Measurements from ENCODE around the gene CLTC. TPM values are rescaled to one million over a fixed set of nuclear protein-coding genes. Genes with fewer than 3 reads are reported as not detected.

CLTC gene
- total RNA-seq, 2 experiments from 2014 or later = 81.5 to 89.9 TPM

DNA sequence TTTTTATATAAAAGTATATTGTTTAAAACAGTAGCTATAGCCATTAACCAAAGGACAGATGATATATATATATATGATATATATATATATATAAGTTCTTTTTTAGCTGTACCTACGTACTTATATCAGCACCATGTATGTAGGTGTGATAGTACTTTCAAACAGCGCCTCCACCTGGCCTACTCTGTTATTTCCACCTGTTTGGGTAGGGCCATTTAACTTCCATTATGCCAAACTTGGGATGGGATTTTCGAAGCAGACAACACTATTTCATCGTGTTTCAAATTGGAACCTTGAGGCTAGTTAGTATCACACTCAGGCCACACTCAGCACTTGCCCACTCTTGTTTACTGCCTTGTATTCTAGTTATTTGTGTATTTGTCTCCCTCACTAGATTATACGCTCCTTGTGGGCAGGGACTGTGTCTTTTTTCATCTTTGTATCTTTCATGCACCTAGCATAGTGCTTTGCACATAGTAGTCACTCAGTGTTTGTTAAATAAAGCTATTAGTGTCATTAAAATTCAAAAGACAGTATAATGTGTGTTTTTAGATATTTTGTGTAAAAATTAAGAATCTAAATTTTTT is 11.8 kb upstream of the CLTC start:
- Mint-ChIP-seq H3K36me3 (ENCODE audit: low read depth) (peaks cover 66% of the 10 kb centered on the region), H3K9me3 (no peaks in the 10 kb centered on the region), H3K4me3 (no peak overlapping the region), H3K27me3 (no peaks in the 10 kb centered on the region), H3K27ac (no peak overlapping the region), H3K4me1 (ENCODE audit: low read depth) (no peaks in the 10 kb centered on the region)
- ATAC-seq (ENCODE audit: poor library complexity) = no peak
- ChIA-PET POLR2A (interaction anchor here (1.2 to 1.4 kb wide), 2 partner anchors 12 to 43 kb away, joined by 3 to 6 read pairs; partner anchors contain the start of genes CLTC and DHX40), CTCF (interaction anchor here (0.5 to 1.4 kb wide), 2 partner anchors 11 to 278 kb away, joined by 3 to 6 read pairs; partner anchors contain the start of gene CLTC)
- intact Hi-C loops (cut with DNase I, micrococcal nuclease) = no loop called here
- Histone ChIP-seq H3K27ac (ENCODE audit: low read depth in 1 of 2, low read length in 2 of 2) (no peak overlapping the region), H3K36me3 (ENCODE audit: insufficient read depth, low read length) (peaks cover 36% of the 10 kb centered on the region), H3K4me3 (ENCODE audit: low read length) (no peak overlapping the region), H3K4me1 (ENCODE audit: insufficient read depth, low read length) (no peaks in the 10 kb centered on the region), H3K27me3 (ENCODE audit: control insufficient read depth in 1 of 2, insufficient read depth in 2 of 2, low read length in 2 of 2) (no peaks in the 10 kb centered on the region), H3K9me3 (ENCODE audit: control insufficient read depth in 1 of 2, insufficient read depth in 1 of 2, low read length in 2 of 2) (no peaks in the 10 kb centered on the region)
- TF ChIP-seq, protein P1, sequence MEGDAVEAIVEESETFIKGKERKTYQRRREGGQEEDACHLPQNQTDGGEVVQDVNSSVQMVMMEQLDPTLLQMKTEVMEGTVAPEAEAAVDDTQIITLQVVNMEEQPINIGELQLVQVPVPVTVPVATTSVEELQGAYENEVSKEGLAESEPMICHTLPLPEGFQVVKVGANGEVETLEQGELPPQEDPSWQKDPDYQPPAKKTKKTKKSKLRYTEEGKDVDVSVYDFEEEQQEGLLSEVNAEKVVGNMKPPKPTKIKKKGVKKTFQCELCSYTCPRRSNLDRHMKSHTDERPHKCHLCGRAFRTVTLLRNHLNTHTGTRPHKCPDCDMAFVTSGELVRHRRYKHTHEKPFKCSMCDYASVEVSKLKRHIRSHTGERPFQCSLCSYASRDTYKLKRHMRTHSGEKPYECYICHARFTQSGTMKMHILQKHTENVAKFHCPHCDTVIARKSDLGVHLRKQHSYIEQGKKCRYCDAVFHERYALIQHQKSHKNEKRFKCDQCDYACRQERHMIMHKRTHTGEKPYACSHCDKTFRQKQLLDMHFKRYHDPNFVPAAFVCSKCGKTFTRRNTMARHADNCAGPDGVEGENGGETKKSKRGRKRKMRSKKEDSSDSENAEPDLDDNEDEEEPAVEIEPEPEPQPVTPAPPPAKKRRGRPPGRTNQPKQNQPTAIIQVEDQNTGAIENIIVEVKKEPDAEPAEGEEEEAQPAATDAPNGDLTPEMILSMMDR (IDR thresholded peaks at IDR 0.05) = no peak
- DNase-seq = peak in 8 of 14 experiments; percentile 2 to 53 (median 16)

DNA sequence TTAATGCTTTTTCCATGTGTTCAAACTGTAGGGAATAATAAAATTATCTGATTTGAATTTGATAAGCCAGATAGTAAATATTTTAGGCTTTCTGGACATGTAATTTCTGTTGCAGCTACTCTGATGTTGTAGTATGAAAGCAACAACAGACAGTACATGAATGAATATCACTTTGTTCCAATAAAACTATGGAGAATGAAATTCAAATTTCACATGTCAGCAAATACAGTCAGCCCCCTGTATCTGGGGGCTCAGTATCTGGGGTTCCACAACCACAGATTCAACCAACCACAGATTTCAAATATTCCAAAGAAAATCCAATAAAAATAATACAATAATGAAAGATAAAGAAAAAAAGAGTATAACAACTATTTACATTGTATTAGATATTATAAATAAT is 8.2 kb upstream of the CLTC start:
- Histone ChIP-seq H3K36me3 (ENCODE audit: insufficient read depth, low read length) (peaks cover 9% of the 10 kb centered on the region), H3K9me3 (ENCODE audit: control insufficient read depth in 1 of 2, insufficient read depth in 1 of 2, low read length in 2 of 2) (no peaks in the 10 kb centered on the region), H3K27me3 (ENCODE audit: control insufficient read depth in 1 of 2, insufficient read depth in 2 of 2, low read length in 2 of 2) (no peaks in the 10 kb centered on the region), H3K27ac (ENCODE audit: low read depth in 1 of 2, low read length in 2 of 2) (no peak overlapping the region), H3K4me1 (ENCODE audit: insufficient read depth, low read length) (no peaks in the 10 kb centered on the region), H3K4me3 (ENCODE audit: low read length) (no peak overlapping the region)
- TF ChIP-seq, protein P1 (IDR thresholded peaks at IDR 0.05) = no peak
- Mint-ChIP-seq H3K4me3 (no peak overlapping the region), H3K27ac (no peak overlapping the region), H3K9me3 (no peaks in the 10 kb centered on the region), H3K36me3 (ENCODE audit: low read depth) (peaks cover 31% of the 10 kb centered on the region), H3K27me3 (no peaks in the 10 kb centered on the region), H3K4me1 (ENCODE audit: low read depth) (no peaks in the 10 kb centered on the region)
- no peak for DNase-seq
- CTCF ChIA-PET = no interaction called here
- ATAC-seq (ENCODE audit: poor library complexity) = no peak
- intact Hi-C loops (cut with DNase I, micrococcal nuclease) = no loop called here
- POLR2A ChIA-PET = interaction anchor here (0.7 kb wide), 1 partner anchor 8 kb away, joined by 4 read pairs; no protein-coding TSS in a partner anchor

DNA sequence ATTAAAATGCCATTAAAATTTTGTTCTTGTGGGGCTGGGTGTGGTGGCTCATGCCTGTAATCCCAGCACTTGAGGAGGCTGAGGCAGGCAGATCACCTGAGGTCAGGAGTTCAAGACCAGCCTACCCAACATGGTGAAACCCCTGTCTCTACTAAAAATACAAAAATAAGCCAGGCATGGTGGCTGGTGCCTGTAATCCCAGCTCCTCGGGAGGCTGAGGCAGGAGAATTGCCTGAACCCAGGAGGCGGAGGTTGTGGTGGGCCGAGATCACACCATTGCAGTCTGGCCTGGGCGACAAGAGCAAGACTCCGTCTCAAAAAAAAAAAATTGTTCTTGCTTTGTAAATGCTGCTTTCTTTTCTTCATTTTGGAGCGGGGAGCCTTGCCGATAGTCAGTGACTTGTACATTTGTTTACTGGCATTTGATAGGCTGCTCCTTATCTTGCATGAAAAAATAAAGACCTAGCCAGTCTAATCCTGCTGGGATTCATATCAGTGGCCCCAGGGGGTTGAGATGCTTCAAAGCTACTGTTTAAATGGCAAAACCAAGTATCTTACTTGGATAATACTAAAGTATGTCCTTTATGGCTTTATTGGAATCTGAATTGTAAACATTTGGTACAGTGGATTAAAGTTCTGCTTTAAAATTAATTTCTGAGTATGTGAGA is 3.3 kb upstream of the CLTC start:
- peaks cover 27% of the 10 kb centered on the region for H3K36me3 Mint-ChIP-seq (ENCODE audit: low read depth)
- H3K27ac ChIP-seq (ENCODE audit: low read depth in 1 of 2, low read length in 2 of 2) = no peak overlapping the region
- H3K4me1 Mint-ChIP-seq (ENCODE audit: low read depth) = peaks cover 37% of the 10 kb centered on the region
- no peaks in the 10 kb centered on the region for H3K36me3 ChIP-seq (ENCODE audit: insufficient read depth, low read length)
- ATAC-seq (ENCODE audit: poor library complexity) (no peak), DNase-seq (no peak)
- intact Hi-C loops (cut with DNase I, micrococcal nuclease) = loop anchor here in 1 of 2 experiments (5.0 kb wide), 1 partner anchor 276 kb away; the partner anchor contains the start of genes RPS6KB1 and TUBD1
- no peaks in the 10 kb centered on the region for H3K27me3 Mint-ChIP-seq
- H3K4me3 Mint-ChIP-seq = no peak overlapping the region
- H3K27me3 ChIP-seq (ENCODE audit: control insufficient read depth in 1 of 2, insufficient read depth in 2 of 2, low read length in 2 of 2) = no peaks in the 10 kb centered on the region
- H3K9me3 Mint-ChIP-seq = no peaks in the 10 kb centered on the region
- H3K4me1 ChIP-seq (ENCODE audit: insufficient read depth, low read length) = peaks cover 15% of the 10 kb centered on the region
- ChIA-PET CTCF (no interaction called here), POLR2A (no interaction called here)
- no peaks in the 10 kb centered on the region for H3K9me3 ChIP-seq (ENCODE audit: control insufficient read depth in 1 of 2, insufficient read depth in 1 of 2, low read length in 2 of 2)
- no peak overlapping the region for H3K4me3 ChIP-seq (ENCODE audit: low read length)
- TF ChIP-seq, protein P1 (IDR thresholded peaks at IDR 0.05) = no peak
- H3K27ac Mint-ChIP-seq = no peak overlapping the region
